ENCODE measurements around the gene ACTL8. TPM values are rescaled to one million over a fixed set of nuclear protein-coding genes. Genes with fewer than 3 reads are reported as not detected.

ACTL8 gene
- total RNA-seq, 1 donor from 2014 or later: not detected

GRCh38 chr1:17795081-17795809 is 40.1 kb downstream of the ACTL8 start:
- Histone ChIP-seq H3K9ac (no peak overlapping the region), H3K27ac (no peak overlapping the region), H3K4me2 (no peak overlapping the region), H2AFZ (replicated peaks) (no peak overlapping the region), H3F3A (ENCODE audit: low read depth) (no peaks in the 10 kb centered on the region), H4K20me1 (ENCODE audit: low read depth) (no peaks in the 10 kb centered on the region), H3K27me3 (no peaks in the 10 kb centered on the region), H3K36me3 (no peaks in the 10 kb centered on the region), H3K4me1 (no peaks in the 10 kb centered on the region), H3K9me3 (ENCODE audit: low read depth) (no peaks in the 10 kb centered on the region), H3K79me2 (ENCODE audit: low read depth) (no peaks in the 10 kb centered on the region), H3K4me3 (no peak overlapping the region)
- peaks cover 2% of the 10 kb centered on the region for H3K27me3 Mint-ChIP-seq (ENCODE audit: insufficient read depth, low read depth)
- H3K4me3 Mint-ChIP-seq: no peak overlapping the region
- H3K27ac Mint-ChIP-seq: no peak overlapping the region
- H3K4me1 Mint-ChIP-seq: no peaks in the 10 kb centered on the region
- H3K36me3 Mint-ChIP-seq: no peaks in the 10 kb centered on the region
- H3K9me3 Mint-ChIP-seq: no peaks in the 10 kb centered on the region
- no peak for DNase-seq (ENCODE audit: low spot score)
- no peak for TF ChIP-seq EZH2 (IDR thresholded peaks at IDR 0.05)
- TF ChIP-seq EZH2phosphoT487 (IDR thresholded peaks at IDR 0.05): no peak
- TF ChIP-seq, protein P1, sequence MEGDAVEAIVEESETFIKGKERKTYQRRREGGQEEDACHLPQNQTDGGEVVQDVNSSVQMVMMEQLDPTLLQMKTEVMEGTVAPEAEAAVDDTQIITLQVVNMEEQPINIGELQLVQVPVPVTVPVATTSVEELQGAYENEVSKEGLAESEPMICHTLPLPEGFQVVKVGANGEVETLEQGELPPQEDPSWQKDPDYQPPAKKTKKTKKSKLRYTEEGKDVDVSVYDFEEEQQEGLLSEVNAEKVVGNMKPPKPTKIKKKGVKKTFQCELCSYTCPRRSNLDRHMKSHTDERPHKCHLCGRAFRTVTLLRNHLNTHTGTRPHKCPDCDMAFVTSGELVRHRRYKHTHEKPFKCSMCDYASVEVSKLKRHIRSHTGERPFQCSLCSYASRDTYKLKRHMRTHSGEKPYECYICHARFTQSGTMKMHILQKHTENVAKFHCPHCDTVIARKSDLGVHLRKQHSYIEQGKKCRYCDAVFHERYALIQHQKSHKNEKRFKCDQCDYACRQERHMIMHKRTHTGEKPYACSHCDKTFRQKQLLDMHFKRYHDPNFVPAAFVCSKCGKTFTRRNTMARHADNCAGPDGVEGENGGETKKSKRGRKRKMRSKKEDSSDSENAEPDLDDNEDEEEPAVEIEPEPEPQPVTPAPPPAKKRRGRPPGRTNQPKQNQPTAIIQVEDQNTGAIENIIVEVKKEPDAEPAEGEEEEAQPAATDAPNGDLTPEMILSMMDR (IDR thresholded peaks at IDR 0.05): no peak

DNA sequence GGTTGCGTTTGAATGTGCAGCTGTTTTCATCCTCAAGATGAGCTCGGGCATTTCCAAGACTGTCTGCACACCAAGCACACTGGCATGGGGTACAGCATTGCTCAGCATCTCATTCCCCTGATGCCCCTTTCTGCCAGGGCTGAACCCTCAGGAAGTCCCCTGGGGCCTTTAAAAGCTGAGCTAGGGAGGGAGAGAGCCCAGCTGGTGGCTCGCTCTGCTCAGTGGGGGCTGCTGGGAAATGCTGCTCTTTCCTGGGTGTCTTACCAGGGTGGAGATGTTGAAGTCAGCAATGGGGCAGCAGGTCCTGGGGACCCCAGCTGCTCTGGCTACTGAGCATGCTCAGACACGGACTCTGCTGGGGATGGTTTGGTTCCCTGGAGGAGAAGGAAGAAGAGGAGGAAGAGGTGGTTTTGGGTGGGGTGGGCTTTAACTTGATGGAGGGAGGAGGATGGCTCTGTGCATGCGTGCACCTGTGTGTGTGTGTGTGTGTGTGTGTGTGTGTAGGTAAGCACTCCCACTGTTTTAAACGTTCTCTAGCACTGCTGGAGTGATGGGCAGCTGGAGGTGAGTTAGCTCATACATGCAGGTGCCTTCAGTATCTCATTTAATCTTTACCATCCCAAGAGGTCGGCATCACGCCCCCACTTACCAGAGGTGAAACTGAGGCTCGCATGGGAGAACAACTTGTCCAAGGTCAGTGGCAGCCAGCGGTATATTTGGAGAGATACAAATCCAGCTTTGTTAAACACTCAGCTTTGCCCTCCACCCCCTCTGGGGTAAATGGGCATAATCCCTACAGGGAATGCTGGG is 40.9 kb downstream of the ACTL8 start:
- Histone ChIP-seq H3K9ac (no peak overlapping the region), H4K20me1 (ENCODE audit: low read depth) (no peaks in the 10 kb centered on the region), H3K4me2 (no peak overlapping the region), H3K27ac (no peak overlapping the region), H3F3A (ENCODE audit: low read depth) (no peaks in the 10 kb centered on the region), H3K4me3 (no peak overlapping the region), H3K79me2 (ENCODE audit: low read depth) (no peaks in the 10 kb centered on the region), H3K4me1 (no peaks in the 10 kb centered on the region), H2AFZ (replicated peaks) (no peak overlapping the region), H3K36me3 (no peaks in the 10 kb centered on the region), H3K9me3 (ENCODE audit: low read depth) (no peaks in the 10 kb centered on the region), H3K27me3 (no peaks in the 10 kb centered on the region)
- Mint-ChIP-seq H3K36me3 (no peaks in the 10 kb centered on the region), H3K9me3 (no peaks in the 10 kb centered on the region), H3K4me1 (no peaks in the 10 kb centered on the region), H3K27me3 (ENCODE audit: insufficient read depth, low read depth) (peaks cover 2% of the 10 kb centered on the region), H3K27ac (no peak overlapping the region), H3K4me3 (no peak overlapping the region)
- DNase-seq (ENCODE audit: low spot score): no peak
- TF ChIP-seq, protein P1 (IDR thresholded peaks at IDR 0.05): no peak
- TF ChIP-seq EZH2phosphoT487 (IDR thresholded peaks at IDR 0.05) (no peak), EZH2 (IDR thresholded peaks at IDR 0.05) (no peak)

DNA sequence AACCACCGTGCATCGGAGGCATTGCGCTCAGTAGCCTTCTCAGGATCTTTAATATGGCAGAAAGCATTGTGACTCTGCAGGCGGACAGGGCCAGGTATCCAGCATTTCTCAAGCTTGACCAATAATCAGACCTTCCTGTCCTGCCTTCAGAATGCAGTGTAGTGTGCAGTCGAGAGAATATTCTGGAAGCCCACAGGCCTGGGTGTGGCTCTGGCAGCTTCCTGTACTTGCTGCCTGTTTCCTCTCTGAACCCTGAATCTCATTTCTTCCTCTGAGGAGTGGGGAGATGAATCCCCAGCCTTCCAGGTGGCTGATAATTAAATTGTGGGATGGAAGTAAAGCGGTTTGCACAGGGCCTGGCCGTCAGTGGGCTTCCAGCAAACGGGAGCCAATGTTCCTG is 42.3 kb downstream of the ACTL8 start:
- no peaks in the 10 kb centered on the region for H4K20me1 ChIP-seq (ENCODE audit: low read depth)
- H3K4me1 Mint-ChIP-seq: no peaks in the 10 kb centered on the region
- H3K4me1 ChIP-seq: no peaks in the 10 kb centered on the region
- H2AFZ ChIP-seq (replicated peaks): no peak overlapping the region
- TF ChIP-seq, protein P1 (IDR thresholded peaks at IDR 0.05): no peak
- no peak for TF ChIP-seq EZH2phosphoT487 (IDR thresholded peaks at IDR 0.05)
- no peak for TF ChIP-seq EZH2 (IDR thresholded peaks at IDR 0.05)
- no peak overlapping the region for H3K27ac ChIP-seq
- no peak for DNase-seq (ENCODE audit: low spot score)
- H3K4me2 ChIP-seq: no peak overlapping the region
- no peaks in the 10 kb centered on the region for H3K9me3 ChIP-seq (ENCODE audit: low read depth)
- no peaks in the 10 kb centered on the region for H3K9me3 Mint-ChIP-seq
- H3K79me2 ChIP-seq (ENCODE audit: low read depth): no peaks in the 10 kb centered on the region
- H3K36me3 ChIP-seq: no peaks in the 10 kb centered on the region
- no peak overlapping the region for H3K27ac Mint-ChIP-seq
- H3F3A ChIP-seq (ENCODE audit: low read depth): no peaks in the 10 kb centered on the region
- H3K9ac ChIP-seq: no peak overlapping the region
- H3K4me3 ChIP-seq: no peak overlapping the region
- no peak overlapping the region for H3K4me3 Mint-ChIP-seq
- H3K27me3 ChIP-seq: no peaks in the 10 kb centered on the region
- peaks cover 2% of the 10 kb centered on the region for H3K27me3 Mint-ChIP-seq (ENCODE audit: insufficient read depth, low read depth)
- no peaks in the 10 kb centered on the region for H3K36me3 Mint-ChIP-seq

All from neural progenitor cell (in vitro differentiated cells).